ENCODE measurements around the gene IZUMO4.
A peak's percentile ranks its signal among the peaks of the same experiment; 100 is the strongest.

The IZUMO4 gene

DNA sequence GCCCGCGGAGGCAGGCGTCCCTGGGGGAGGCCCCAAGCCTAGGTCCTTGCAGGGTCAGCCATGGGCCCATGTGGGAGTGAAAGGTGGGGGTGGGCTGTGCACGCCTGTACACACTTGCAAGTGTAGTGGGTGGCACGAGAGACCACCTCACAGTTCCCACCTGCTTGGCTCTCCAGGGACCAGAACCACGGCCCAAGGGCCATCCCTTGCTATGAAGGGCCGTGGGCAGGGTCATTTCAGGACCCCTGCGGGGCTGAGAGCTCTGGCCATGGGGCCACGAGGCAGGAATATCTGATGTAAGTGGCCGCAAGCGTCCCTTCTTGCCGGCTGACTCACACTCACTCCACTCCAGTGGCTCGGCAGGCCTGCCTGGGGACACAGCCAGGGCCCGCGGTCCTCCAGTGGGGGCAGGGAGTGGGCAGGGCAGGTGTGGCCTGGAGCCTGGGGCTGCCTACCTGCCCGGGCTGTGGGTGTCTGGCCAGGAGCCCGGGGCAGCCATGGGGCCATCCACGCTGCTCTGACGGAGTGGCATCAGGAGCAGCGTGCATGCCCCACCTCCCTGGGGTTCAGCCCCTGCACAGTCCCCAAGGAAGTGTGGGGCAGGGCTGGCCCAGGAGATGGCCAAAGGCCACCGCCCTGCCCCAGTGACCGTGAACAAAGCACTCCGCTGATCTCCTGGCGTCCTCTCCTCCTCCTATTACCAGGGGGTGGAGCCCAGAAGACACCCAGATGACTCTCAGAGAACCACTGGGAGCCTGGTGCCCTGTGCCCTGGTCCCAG lies 37.1 kb upstream of the IZUMO4 start:
- H3K4me3 ChIP-seq (replicated peaks in 1 of 2; ENCODE audit: low read depth in 2 of 2, low read length in 2 of 2), result peak overlapping the region in 1 of 2 donors; percentile 7
- peak; percentile 64 to 75 for DNase-seq (ENCODE audit: low read depth in 2 of 2)
- TF ChIP-seq, protein P1, sequence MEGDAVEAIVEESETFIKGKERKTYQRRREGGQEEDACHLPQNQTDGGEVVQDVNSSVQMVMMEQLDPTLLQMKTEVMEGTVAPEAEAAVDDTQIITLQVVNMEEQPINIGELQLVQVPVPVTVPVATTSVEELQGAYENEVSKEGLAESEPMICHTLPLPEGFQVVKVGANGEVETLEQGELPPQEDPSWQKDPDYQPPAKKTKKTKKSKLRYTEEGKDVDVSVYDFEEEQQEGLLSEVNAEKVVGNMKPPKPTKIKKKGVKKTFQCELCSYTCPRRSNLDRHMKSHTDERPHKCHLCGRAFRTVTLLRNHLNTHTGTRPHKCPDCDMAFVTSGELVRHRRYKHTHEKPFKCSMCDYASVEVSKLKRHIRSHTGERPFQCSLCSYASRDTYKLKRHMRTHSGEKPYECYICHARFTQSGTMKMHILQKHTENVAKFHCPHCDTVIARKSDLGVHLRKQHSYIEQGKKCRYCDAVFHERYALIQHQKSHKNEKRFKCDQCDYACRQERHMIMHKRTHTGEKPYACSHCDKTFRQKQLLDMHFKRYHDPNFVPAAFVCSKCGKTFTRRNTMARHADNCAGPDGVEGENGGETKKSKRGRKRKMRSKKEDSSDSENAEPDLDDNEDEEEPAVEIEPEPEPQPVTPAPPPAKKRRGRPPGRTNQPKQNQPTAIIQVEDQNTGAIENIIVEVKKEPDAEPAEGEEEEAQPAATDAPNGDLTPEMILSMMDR (IDR thresholded peaks at IDR 0.05; ENCODE audit: low read depth, low read length), result no peak

DNA sequence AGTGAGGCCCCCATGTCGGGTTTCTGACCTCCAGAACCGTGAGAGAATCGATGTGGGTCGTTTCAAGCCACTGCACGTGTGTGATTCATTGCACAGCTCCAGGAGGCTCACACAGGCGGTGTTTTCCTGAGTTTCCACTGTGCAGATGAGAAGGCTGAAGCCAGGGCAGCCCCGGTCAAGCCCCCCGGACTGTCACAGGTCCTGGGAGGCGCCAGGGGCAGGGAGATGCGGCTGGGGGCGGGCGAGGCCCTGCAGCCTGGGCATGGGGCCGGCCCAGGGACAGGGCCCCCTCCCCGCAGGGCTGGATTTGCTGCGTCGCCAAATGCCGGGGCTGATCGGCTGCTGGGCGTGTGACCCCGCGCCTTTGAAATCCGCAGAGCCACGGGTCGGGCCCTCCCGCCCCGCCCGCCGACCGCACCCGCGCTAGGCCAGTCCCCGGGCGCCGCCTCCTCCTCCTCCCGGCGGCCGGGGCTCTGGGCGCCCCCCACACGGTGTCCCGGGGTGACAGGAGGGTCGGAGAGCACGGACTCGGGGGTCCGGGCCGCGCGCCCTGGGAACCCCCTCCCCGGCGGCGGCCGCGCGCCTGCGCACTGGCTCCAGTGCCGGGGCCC lies 35.7 kb upstream of the IZUMO4 start:
- peak overlapping the region; percentile 30 to 54 for H3K4me3 ChIP-seq (replicated peaks in 1 of 2; ENCODE audit: low read depth in 2 of 2, low read length in 2 of 2)
- TF ChIP-seq, protein P1 (IDR thresholded peaks at IDR 0.05; ENCODE audit: low read depth, low read length), result no peak
- DNase-seq (ENCODE audit: low read depth in 2 of 2), result peak; percentile 83 to 87

DNA sequence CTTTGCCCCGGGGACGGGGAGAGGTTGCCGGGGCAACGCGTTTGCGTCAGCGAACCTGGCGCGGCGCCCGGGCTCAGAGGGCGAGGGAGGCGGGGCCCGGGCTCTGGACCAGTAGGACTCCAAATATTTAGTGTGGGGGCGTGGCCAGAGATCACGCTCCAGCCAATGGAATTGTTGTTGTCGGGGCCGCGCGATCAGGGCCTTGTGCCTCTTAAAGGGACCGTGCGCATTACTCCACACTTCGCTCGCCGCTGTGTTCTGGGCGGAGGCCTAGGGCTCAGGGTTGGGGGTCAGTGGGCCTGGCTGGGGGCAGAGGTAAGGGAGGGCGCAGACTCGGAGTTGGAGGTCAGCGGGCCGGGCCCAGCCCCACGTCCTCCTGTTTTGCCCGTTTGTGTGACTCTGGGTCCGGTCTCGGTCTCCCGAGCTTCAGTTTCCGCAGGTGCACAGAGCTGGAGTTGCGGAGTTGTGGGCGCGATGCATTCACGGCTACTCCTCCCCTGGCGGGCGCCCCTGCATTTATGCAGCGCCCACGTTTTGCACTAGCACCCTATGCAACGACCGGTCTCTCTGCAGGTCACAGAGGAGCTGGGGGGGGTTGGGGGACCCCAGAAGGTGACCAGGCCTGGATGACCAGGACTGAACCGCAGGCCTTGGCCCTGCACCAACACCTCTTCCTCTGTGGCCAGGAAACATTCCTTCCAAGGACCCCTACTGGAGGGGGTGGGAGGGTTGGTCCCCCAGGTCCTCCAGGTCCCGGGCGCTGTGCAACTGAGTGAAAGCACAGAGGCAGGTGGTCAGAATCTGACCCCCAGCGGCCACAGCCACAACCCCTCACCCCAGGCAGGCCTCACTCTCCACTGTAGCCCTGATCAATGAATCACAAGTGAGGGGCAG lies 35.0 kb upstream of the IZUMO4 start:
- peak overlapping the region; percentile 43 to 57 for H3K4me3 ChIP-seq (replicated peaks in 1 of 2; ENCODE audit: low read depth in 2 of 2, low read length in 2 of 2)
- DNase-seq (ENCODE audit: low read depth in 2 of 2), result peak; percentile 99
- TF ChIP-seq, protein P1 (IDR thresholded peaks at IDR 0.05; ENCODE audit: low read depth, low read length), result no peak

DNA sequence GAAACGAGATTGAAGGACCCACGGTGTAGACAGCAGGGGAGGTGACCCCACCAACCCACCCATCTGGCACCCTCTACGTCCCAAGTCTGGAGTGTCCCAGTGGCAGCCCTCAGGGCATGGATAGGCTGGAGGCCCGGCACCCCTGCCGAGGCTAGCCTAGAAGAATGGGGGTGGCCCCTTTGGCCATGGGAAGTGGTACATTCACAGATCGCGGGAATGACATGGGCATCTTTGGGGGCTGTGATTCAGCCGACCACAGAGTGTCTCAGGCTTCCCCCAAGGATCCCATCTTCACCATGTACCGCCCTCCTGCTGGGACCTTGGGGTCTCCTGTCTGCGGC lies 34.4 kb upstream of the IZUMO4 start:
- DNase-seq (ENCODE audit: low read depth in 2 of 2), result no peak
- no peak overlapping the region for H3K4me3 ChIP-seq (replicated peaks in 1 of 2; ENCODE audit: low read depth in 2 of 2, low read length in 2 of 2)
- TF ChIP-seq, protein P1 (IDR thresholded peaks at IDR 0.05; ENCODE audit: low read depth, low read length), result no peak

DNA sequence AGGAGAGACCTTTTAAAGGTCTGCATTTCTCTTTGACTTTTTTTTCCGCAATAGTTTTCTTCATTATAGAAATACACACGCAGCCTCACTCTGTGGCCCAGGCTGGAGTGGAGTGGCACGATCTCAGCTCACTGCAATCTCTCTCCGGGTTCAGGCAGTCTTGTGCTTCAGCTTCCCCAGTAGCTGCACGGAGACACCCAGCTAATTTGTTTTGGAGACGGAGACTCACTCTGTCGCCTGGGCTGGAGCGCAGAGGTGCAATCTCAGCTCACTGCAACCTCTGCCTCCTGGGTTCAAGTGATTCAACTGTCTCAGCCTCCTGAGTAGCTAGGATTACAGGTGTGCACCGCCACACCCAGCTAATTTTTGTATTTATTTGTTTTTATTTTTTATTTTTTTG lies 33.9 kb upstream of the IZUMO4 start:
- H3K4me3 ChIP-seq (replicated peaks in 1 of 2; ENCODE audit: low read depth in 2 of 2, low read length in 2 of 2), result no peak overlapping the region
- TF ChIP-seq, protein P1 (IDR thresholded peaks at IDR 0.05; ENCODE audit: low read depth, low read length), result no peak
- DNase-seq (ENCODE audit: low read depth in 2 of 2), result no peak

DNA sequence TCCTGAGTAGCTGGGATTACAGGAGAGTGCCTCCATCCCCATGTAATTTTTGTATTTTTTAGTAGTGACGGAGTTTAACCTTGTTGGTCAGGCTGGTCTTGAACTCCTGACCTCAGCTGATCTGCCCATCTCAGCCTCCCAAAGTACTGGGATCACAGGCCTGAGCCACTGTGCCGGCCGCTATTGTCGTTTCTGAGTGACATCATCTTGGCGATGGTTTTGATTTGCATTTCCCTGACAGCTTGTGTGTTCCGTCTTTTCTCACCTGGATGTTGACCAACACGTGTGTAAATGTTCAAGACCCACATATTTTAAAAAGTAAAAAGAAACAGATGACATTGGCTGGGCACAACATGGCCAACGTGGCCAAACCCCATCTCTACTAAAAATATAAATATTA lies 32.9 kb upstream of the IZUMO4 start:
- no peak overlapping the region for H3K4me3 ChIP-seq (replicated peaks in 1 of 2; ENCODE audit: low read depth in 2 of 2, low read length in 2 of 2)
- TF ChIP-seq, protein P1 (IDR thresholded peaks at IDR 0.05; ENCODE audit: low read depth, low read length), result no peak
- DNase-seq (ENCODE audit: low read depth in 2 of 2), result no peak

Data from cardiac fibroblast (primary cell).